Ovary (tissue), 3 donors: ENCODE measurements around the gene KRTAP10-5.

ENCODE experiments used
- EP300 ChIP-seq: sonication (generic); formaldehyde crosslinking; IDR thresholded peaks from one replicate; pipeline ENCODE4 v1.6.1; 2017; ENCODE audit warnings: antibody characterized with exemption
- POLR2A ChIP-seq: fragments of 450-650 bp; IDR thresholded peaks from one replicate; pipeline ENCODE4 v1.6.1; 2017; ENCODE audit warnings: antibody characterized with exemption, mild to moderate bottlenecking, moderate library complexity
- TF ChIP-seq, protein P1 (sequence below), 3 donors: fragments of 450-650 bp in 2 of 3; fragments of 200-600 bp in 1 of 3; IDR thresholded peaks; one replicate each; pipeline versions ENCODE4 v1.5.1 to v1.8.0; 2016 to 2022; ENCODE audit warnings: antibody characterized with exemption in 3 of 3, mild to moderate bottlenecking in 1 of 3
- donor health status: DM: no; HTN: no; CAD: no.

DNA sequence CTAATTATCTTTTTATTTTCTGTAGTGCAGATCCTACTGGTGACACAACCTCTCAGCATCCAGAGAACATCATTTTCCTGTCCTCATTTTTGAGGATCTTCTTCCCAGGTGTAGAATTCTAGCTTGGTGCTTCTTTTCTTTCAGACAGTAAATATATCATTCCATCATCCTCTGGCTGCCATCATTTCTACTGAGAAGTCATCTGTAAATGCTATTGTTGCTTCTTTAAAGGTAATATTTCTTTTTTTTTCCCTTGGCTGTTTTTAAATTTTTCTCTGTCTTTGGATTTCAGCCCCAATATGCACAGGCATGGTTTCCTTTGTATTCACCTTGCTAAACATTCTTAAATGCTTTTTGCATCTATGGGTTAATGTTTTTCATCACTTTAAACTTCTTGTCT, 43.2 kb upstream of the KRTAP10-5 start:
- TF ChIP-seq POLR2A (no peak), EP300 (no peak)
- TF ChIP-seq, protein P1, sequence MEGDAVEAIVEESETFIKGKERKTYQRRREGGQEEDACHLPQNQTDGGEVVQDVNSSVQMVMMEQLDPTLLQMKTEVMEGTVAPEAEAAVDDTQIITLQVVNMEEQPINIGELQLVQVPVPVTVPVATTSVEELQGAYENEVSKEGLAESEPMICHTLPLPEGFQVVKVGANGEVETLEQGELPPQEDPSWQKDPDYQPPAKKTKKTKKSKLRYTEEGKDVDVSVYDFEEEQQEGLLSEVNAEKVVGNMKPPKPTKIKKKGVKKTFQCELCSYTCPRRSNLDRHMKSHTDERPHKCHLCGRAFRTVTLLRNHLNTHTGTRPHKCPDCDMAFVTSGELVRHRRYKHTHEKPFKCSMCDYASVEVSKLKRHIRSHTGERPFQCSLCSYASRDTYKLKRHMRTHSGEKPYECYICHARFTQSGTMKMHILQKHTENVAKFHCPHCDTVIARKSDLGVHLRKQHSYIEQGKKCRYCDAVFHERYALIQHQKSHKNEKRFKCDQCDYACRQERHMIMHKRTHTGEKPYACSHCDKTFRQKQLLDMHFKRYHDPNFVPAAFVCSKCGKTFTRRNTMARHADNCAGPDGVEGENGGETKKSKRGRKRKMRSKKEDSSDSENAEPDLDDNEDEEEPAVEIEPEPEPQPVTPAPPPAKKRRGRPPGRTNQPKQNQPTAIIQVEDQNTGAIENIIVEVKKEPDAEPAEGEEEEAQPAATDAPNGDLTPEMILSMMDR (IDR thresholded peaks at IDR 0.05), result no peak
